K562 (cell line): ENCODE measurements around the gene CLCF1. TPM values are rescaled to one million over a fixed set of nuclear protein-coding genes. Genes with fewer than 3 reads are reported as not detected.

Experiments
- CHD4 ChIP-seq: fragments of 200-600 bp; sonication (generic); IDR thresholded peaks from 3 replicates; pipeline ENCODE4 v1.6.1; 2012; ENCODE audit warnings: low read depth, mild to moderate bottlenecking, mixed read lengths, low read length, inconsistent platforms; ENCODE audit not compliant: insufficient read depth, insufficient replicate concordance, poor library complexity, severe bottlenecking
- CREB3 ChIP-seq: fragments of 450-650 bp; conservative IDR thresholded peaks from 2 replicates; pipeline ENCODE4 v1.6.1; 2016; ENCODE audit warnings: missing genetic modification characterization, low read depth, mild to moderate bottlenecking, missing compliant biosample characterization, moderate library complexity
- ELK1 ChIP-seq: sonication (generic); formaldehyde crosslinking; IDR thresholded peaks from 2 replicates; pipeline ENCODE4 v1.8.1; 2022; ENCODE audit warnings: missing genetic modification reagents
- HNRNPL ChIP-seq: fragments of 200-400 bp; formaldehyde crosslinking; IDR thresholded peaks from 2 replicates; pipeline ENCODE4 v1.6.1; 2017; ENCODE audit warnings: low read depth, mild to moderate bottlenecking, low read length
- LCOR ChIP-seq: sonication (generic); formaldehyde crosslinking; IDR thresholded peaks from 2 replicates; pipeline ENCODE4 v1.8.0; 2022; ENCODE audit warnings: mild to moderate bottlenecking, missing genetic modification reagents
- MTA1 ChIP-seq: fragments of 450-650 bp; IDR thresholded peaks from 2 replicates; pipeline ENCODE4 v1.6.1; 2017; ENCODE audit warnings: borderline replicate concordance
- NKRF ChIP-seq: fragments of 450-650 bp; IDR thresholded peaks from 2 replicates; pipeline ENCODE4 v1.6.1; 2016; ENCODE audit warnings: borderline replicate concordance
- PHF21A ChIP-seq: fragments of 450-650 bp; IDR thresholded peaks from 2 replicates; pipeline ENCODE4 v1.6.1; 2017; ENCODE audit warnings: low read depth, borderline replicate concordance
- PHF8 ChIP-seq: fragments of 200-600 bp; sonication (generic); IDR thresholded peaks from 2 replicates; pipeline ENCODE4 v1.6.1; 2012; ENCODE audit warnings: mixed run types, mild to moderate bottlenecking, inconsistent platforms, low read length, moderate library complexity, borderline replicate concordance
- SAFB ChIP-seq: fragments of 200-400 bp; formaldehyde crosslinking; IDR thresholded peaks from 2 replicates; pipeline ENCODE4 v1.6.1; 2017; ENCODE audit warnings: low read depth, low read length, borderline replicate concordance
- TAF9B ChIP-seq: fragments of 450-650 bp; IDR thresholded peaks from 2 replicates; pipeline ENCODE4 v1.6.1; 2018; ENCODE audit warnings: mild to moderate bottlenecking; ENCODE audit not compliant: partially characterized antibody
- TEAD4 ChIP-seq, 2 experiments: sonication (generic) in 1 of 2; formaldehyde crosslinking in 1 of 2; IDR thresholded peaks; 2 replicates each; pipeline versions ENCODE4 v1.6.1 to v1.8.0; 2012 to 2022; ENCODE audit warnings: borderline replicate concordance in 1 of 2, inconsistent platforms in 1 of 2, low read length in 1 of 2, mild to moderate bottlenecking in 1 of 2, missing genetic modification reagents in 1 of 2
- THAP7 ChIP-seq: fragments of 250-450 bp; sonication (Bioruptor Pico); IDR thresholded peaks from 2 replicates; pipeline ENCODE4 v1.5.0; 2021
- U2AF2 ChIP-seq: fragments of 200-400 bp; formaldehyde crosslinking; optimal IDR thresholded peaks from 2 replicates; pipeline ENCODE3; 2017; ENCODE audit warnings: low read depth, mild to moderate bottlenecking, low read length
- ZBED1 ChIP-seq: IDR thresholded peaks from 2 replicates; pipeline ENCODE4 v1.6.1; 2014
- ZBTB9 ChIP-seq: fragments of 450-650 bp; formaldehyde crosslinking; IDR thresholded peaks from 2 replicates; pipeline ENCODE4 v1.4.0; 2020; ENCODE audit warnings: mild to moderate bottlenecking, moderate library complexity
- ZHX1 ChIP-seq: fragments of 150-350 bp; conservative IDR thresholded peaks from 2 replicates; pipeline ENCODE4 v1.6.1; 2014; ENCODE audit warnings: low read length
- polyA plus RNA-seq, 8 experiments: library from polyadenylated mRNA; depleted of rRNA in 4 of 8; stranded (reverse) in 5 of 8; unstranded in 3 of 8; fragments of >200 nt; fragmentation: Nextera tagmentation in 2 of 8; fragmentation: Illumina TruSeq in 1 of 8; extraction: Ambion mirVana in 2 of 8; extraction: Trizol in 1 of 8; gene quantifications; 2 replicates each; pipeline versions ENCODE4 v1.2.1 to v1.2.3, GENCODE V29; 2011 to 2014; ENCODE audit warnings: inconsistent platforms in 1 of 8, missing spikeins in 1 of 8
- total RNA-seq, 7 experiments: library from RNA; depleted of rRNA in 6 of 7; stranded (reverse); fragments of >200 nt in 6 of 7; fragmentation: Illumina TruSeq in 2 of 7; extraction: Trizol in 2 of 7; gene quantifications; 2 replicates each; pipeline versions ENCODE4 v1.2.1 to v1.2.3, GENCODE V29; 2011 to 2021; ENCODE audit warnings: low replicate concordance in 1 of 7

Gene CLCF1
- total and polyA plus RNA-seq, 9 of the 15 experiments (the other 6 are each of a cell fraction or from before 2014, with no cell fraction given), result 0.49 to 5.8 (median 3.0) TPM

GRCh38 chr11:67353317-67354074, 19.9 kb downstream of the CLCF1 start, which contains the start of gene POLD4 (continued):
- no peak for TF ChIP-seq ELK1 (CRISPR knock-in tag)
- no peak for TF ChIP-seq SAFB
- peak; percentile 33; the same call in 1 of the 2 replicates for TF ChIP-seq PHF21A
- no peak; the same call in 1 of the 2 replicates for TF ChIP-seq TEAD4 (IDR thresholded peaks at IDR 0.05; ENCODE audit: low read length)
- TF ChIP-seq TEAD4 (CRISPR knock-in tag; IDR thresholded peaks at IDR 0.05; ENCODE audit: borderline replicate concordance), result no peak
- TF ChIP-seq CHD4, result no peak
- TF ChIP-seq THAP7 (CRISPR knock-in tag), result no peak
- TF ChIP-seq CREB3 (tag), result no peak
- peak; percentile 56; the same call in 1 of the 2 replicates for TF ChIP-seq NKRF
- no peak for TF ChIP-seq U2AF2
- TF ChIP-seq HNRNPL, result no peak
- TF ChIP-seq PHF8, result peak; percentile 81; the same call in 1 of the 2 replicates
- TF ChIP-seq ZHX1, result no peak
- peak; percentile 22; the same call in 1 of the 2 replicates for TF ChIP-seq ZBTB9 (CRISPR knock-in tag)
- TF ChIP-seq ZBED1, result peak; percentile 64; the same call in 1 of the 2 replicates
- 0 out of 2 replicates have a peak, but pooled peaks have one; percentile 2 for TF ChIP-seq MTA1
- peak; percentile 10 for TF ChIP-seq TAF9B
- 0 out of 2 replicates have a peak, but pooled peaks have one; percentile 6 for TF ChIP-seq LCOR (CRISPR knock-in tag)
